HepG2 (cell line): Measurements from ENCODE around the gene RIPK1. TPM values are rescaled to one million over a fixed set of nuclear protein-coding genes. Genes with fewer than 3 reads are reported as not detected.
A peak's percentile ranks its signal among the peaks of the same experiment; 100 is the strongest.

ENCODE experiments used
- CC2D1A ChIP-seq: sonication (generic); formaldehyde crosslinking; IDR thresholded peaks from 2 replicates; pipeline ENCODE4 v1.8.1; 2023; ENCODE audit warnings: mild to moderate bottlenecking, missing genetic modification reagents
- CEBPB ChIP-seq: IDR thresholded peaks from 2 replicates; pipeline ENCODE4 v1.6.1; 2011; ENCODE audit warnings: low read depth, low read length, improper control_type of control experiment, borderline replicate concordance
- HDAC6 ChIP-seq: fragments of 200-600 bp; sonication (generic); IDR thresholded peaks from 2 replicates; pipeline ENCODE4 v1.7.0; 2017; ENCODE audit warnings: mild to moderate bottlenecking, antibody characterized with exemption, low read length, low read depth
- HIVEP1 ChIP-seq: sonication (generic); formaldehyde crosslinking; IDR thresholded peaks from 2 replicates; pipeline ENCODE4 v1.4.0; 2020; ENCODE audit warnings: mild to moderate bottlenecking, missing genetic modification reagents
- MLX ChIP-seq: IDR thresholded peaks from 2 replicates; pipeline ENCODE4 v1.6.1; 2016
- NFATC3 ChIP-seq: sonication (generic); formaldehyde crosslinking; IDR thresholded peaks from 2 replicates; pipeline ENCODE4 v1.5.1; 2020; ENCODE audit warnings: mild to moderate bottlenecking, missing genetic modification reagents
- RAD51 ChIP-seq: fragments of 450-650 bp; IDR thresholded peaks from 2 replicates; pipeline ENCODE4 v1.6.1; 2016; ENCODE audit warnings: borderline replicate concordance
- RFX3 ChIP-seq: IDR thresholded peaks from 2 replicates; pipeline ENCODE4 v1.6.1; 2016; ENCODE audit warnings: missing biosample characterization, missing genetic modification reagents
- RNF219 ChIP-seq: sonication (generic); formaldehyde crosslinking; IDR thresholded peaks from 2 replicates; pipeline ENCODE4 v1.5.0; 2020; ENCODE audit warnings: mild to moderate bottlenecking, missing genetic modification reagents
- SALL1 ChIP-seq: sonication (generic); formaldehyde crosslinking; IDR thresholded peaks from 2 replicates; pipeline ENCODE4 v1.8.0; 2022; ENCODE audit warnings: mild to moderate bottlenecking, missing genetic modification reagents
- SMAD9 ChIP-seq: sonication (generic); formaldehyde crosslinking; IDR thresholded peaks from 2 replicates; pipeline ENCODE4 v1.5.1; 2020; ENCODE audit warnings: mild to moderate bottlenecking, missing genetic modification reagents
- SOX13 ChIP-seq, 3 experiments: fragments of 450-650 bp in 1 of 3; sonication (generic) in 1 of 3; formaldehyde crosslinking in 1 of 3; IDR thresholded peaks in 2 of 3; conservative IDR thresholded peaks in 1 of 3; 2 replicates each; pipeline versions ENCODE4 v1.5.0 to v1.6.1; 2016 to 2020; ENCODE audit warnings: antibody characterized with exemption in 1 of 3, mild to moderate bottlenecking in 1 of 3, missing compliant biosample characterization in 1 of 3, missing genetic modification reagents in 1 of 3, moderate library complexity in 1 of 3
- TCF7 ChIP-seq: sonication (generic); IDR thresholded peaks from 2 replicates; pipeline ENCODE4 v1.6.1; 2016; ENCODE audit warnings: antibody characterized with exemption, low read depth
- THAP7 ChIP-seq: sonication (generic); formaldehyde crosslinking; IDR thresholded peaks from 2 replicates; pipeline ENCODE4 v1.8.1; 2023; ENCODE audit warnings: mild to moderate bottlenecking, missing genetic modification reagents
- TMF1 ChIP-seq: sonication (generic); formaldehyde crosslinking; IDR thresholded peaks from 2 replicates; pipeline ENCODE4 v1.8.1; 2022; ENCODE audit warnings: low read depth, missing genetic modification reagents
- ZMAT5 ChIP-seq: sonication (generic); formaldehyde crosslinking; IDR thresholded peaks from 2 replicates; pipeline ENCODE4 v1.5.0; 2020; ENCODE audit warnings: mild to moderate bottlenecking, low read depth, missing genetic modification reagents, borderline replicate concordance
- ZNF121 ChIP-seq: sonication (generic); formaldehyde crosslinking; IDR thresholded peaks from 2 replicates; pipeline ENCODE4 v1.5.0; 2020; ENCODE audit warnings: mild to moderate bottlenecking, missing genetic modification reagents
- ZNF24 ChIP-seq: fragments of 450-650 bp; IDR thresholded peaks from 2 replicates; pipeline ENCODE4 v1.6.1; 2017; ENCODE audit warnings: antibody characterized with exemption, mild to moderate bottlenecking
- ZNF3 ChIP-seq: IDR thresholded peaks from 2 replicates; pipeline ENCODE4 v1.7.0; 2017; ENCODE audit warnings: inconsistent platforms
- ZNF383 ChIP-seq: sonication (generic); formaldehyde crosslinking; IDR thresholded peaks from 2 replicates; pipeline ENCODE4 v1.4.0; 2020; ENCODE audit warnings: missing genetic modification reagents, mild to moderate bottlenecking, borderline replicate concordance
- ZNF496 ChIP-seq: sonication (generic); formaldehyde crosslinking; IDR thresholded peaks from 2 replicates; pipeline ENCODE4 v1.8.1; 2023; ENCODE audit warnings: mild to moderate bottlenecking, moderate library complexity, missing genetic modification reagents; ENCODE audit not compliant: insufficient replicate concordance
- ZNF512 ChIP-seq: sonication (generic); formaldehyde crosslinking; IDR thresholded peaks from 2 replicates; pipeline ENCODE4 v1.4.0; 2020; ENCODE audit warnings: mild to moderate bottlenecking, missing genetic modification reagents
- ZNF564 ChIP-seq: sonication (generic); formaldehyde crosslinking; IDR thresholded peaks from 2 replicates; pipeline ENCODE4 v1.8.1; 2023; ENCODE audit warnings: mild to moderate bottlenecking, missing genetic modification reagents
- ZNF567 ChIP-seq: sonication (generic); formaldehyde crosslinking; IDR thresholded peaks from 2 replicates; pipeline ENCODE4 v1.8.1; 2023; ENCODE audit warnings: mild to moderate bottlenecking, missing genetic modification reagents, borderline replicate concordance
- ZNF589 ChIP-seq: sonication (generic); formaldehyde crosslinking; conservative IDR thresholded peaks from 2 replicates; pipeline ENCODE4 v1.8.0; 2022; ENCODE audit warnings: mild to moderate bottlenecking, moderate library complexity, missing genetic modification reagents
- ZNF614 ChIP-seq: IDR thresholded peaks from 2 replicates; pipeline ENCODE4 v1.6.1; 2018; ENCODE audit warnings: missing biosample characterization, missing genetic modification reagents, inconsistent platforms, borderline replicate concordance
- ZNF652 ChIP-seq: IDR thresholded peaks from 2 replicates; pipeline ENCODE4 v1.6.1; 2016; ENCODE audit warnings: low read depth, borderline replicate concordance
- ZNF883 ChIP-seq: sonication (generic); formaldehyde crosslinking; IDR thresholded peaks from 2 replicates; pipeline ENCODE4 v1.5.1; 2020; ENCODE audit warnings: mild to moderate bottlenecking, missing genetic modification reagents; ENCODE audit errors: not compliant biosample characterization
- polyA plus RNA-seq, 8 experiments: library from polyadenylated mRNA; depleted of rRNA in 3 of 8; stranded (reverse) in 7 of 8; unstranded in 1 of 8; fragments of >200 nt; fragmentation: Illumina TruSeq in 4 of 8; extraction: Trizol in 4 of 8; gene quantifications; 2 replicates each; pipeline versions ENCODE4 v1.2.1 to v1.2.3, GENCODE V29; 2011 to 2016; ENCODE audit warnings: low read depth in 4 of 8, missing spikeins in 1 of 8, mixed read lengths in 1 of 8; ENCODE audit not compliant: insufficient read depth in 1 of 8
- total RNA-seq, 5 experiments: library from RNA; depleted of rRNA; stranded (reverse); fragments of >200 nt; fragmentation: Illumina TruSeq; extraction: Trizol; gene quantifications; 2 replicates each; pipeline ENCODE4 v1.2.3, GENCODE V29; 2016; ENCODE audit warnings: low read depth in 1 of 5

The RIPK1 gene
- total and polyA plus RNA-seq, 2 of the 13 experiments (the other 11 are each of a cell fraction or from before 2014, with no cell fraction given): 9.0 to 10.3 TPM

- TF ChIP-seq SALL1 (CRISPR knock-in tag): no peak
- no peak for TF ChIP-seq SMAD9 (CRISPR knock-in tag)
- no peak for TF ChIP-seq ZNF121 (CRISPR knock-in tag)
- TF ChIP-seq ZNF883 (CRISPR knock-in tag): no peak
- no peak for TF ChIP-seq ZNF567
- no peak for TF ChIP-seq RFX3 (CRISPR knock-in tag)
- TF ChIP-seq ZNF652 (CRISPR knock-in tag): no peak
- no peak for TF ChIP-seq NFATC3
- TF ChIP-seq ZNF3 (CRISPR knock-in tag): no peak
- no peak for TF ChIP-seq RNF219 (CRISPR knock-in tag)
- no peak for TF ChIP-seq ZNF496 (CRISPR knock-in tag)
- TF ChIP-seq ZNF614 (CRISPR knock-in tag): no peak
- TF ChIP-seq TCF7: peak; percentile 47; the same call in 1 of the 2 replicates
- 0 out of 2 replicates have a peak, but pooled peaks have one; percentile 10 for TF ChIP-seq SOX13 (IDR thresholded peaks at IDR 0.05)
- peak in 1 of 2 experiments; percentile 28; a peak in 2 of 4 replicates for TF ChIP-seq SOX13 (CRISPR knock-in tag; conservative IDR thresholded peaks at IDR 0.05 in 1 of 2, IDR thresholded peaks at IDR 0.05 in 1 of 2)
- TF ChIP-seq MLX: no peak
- TF ChIP-seq ZMAT5: no peak
- TF ChIP-seq ZNF564 (CRISPR knock-in tag): no peak
- no peak for TF ChIP-seq TMF1 (CRISPR knock-in tag)
- TF ChIP-seq RAD51: no peak
- TF ChIP-seq HIVEP1: no peak
- TF ChIP-seq ZNF24: no peak
- peak; percentile 85; the same call in 1 of the 2 replicates for TF ChIP-seq ZNF383 (CRISPR knock-in tag)
- no peak for TF ChIP-seq ZNF589
- TF ChIP-seq ZNF512 (CRISPR knock-in tag): no peak
- TF ChIP-seq CEBPB: no peak
- no peak for TF ChIP-seq HDAC6
- no peak for TF ChIP-seq CC2D1A
- no peak for TF ChIP-seq THAP7 (CRISPR knock-in tag)
These were observed 15.1 kb upstream of the RIPK1 start (continued) for GRCh38 chr6:3053231-3053508.
